HEK293 (cell line): ENCODE results near the gene HSD3B1.

Experiments
- CTCF ChIA-PET: fragments of 350-600 bp; formaldehyde crosslinking; extraction: SDS; loops from one replicate; lab custom pipeline; 2021; ENCODE audit warnings: antibody characterized with exemption; lab: Yijun Ruan, JAX
- POLR2A ChIA-PET: fragments of 300-600 bp; formaldehyde crosslinking; extraction: SDS; loops from one replicate; lab custom pipeline; 2020; ENCODE audit warnings: antibody characterized with exemption, inconsistent platforms; lab: Yijun Ruan, JAX
- H3K27ac ChIP-seq: fragments of 200-500 bp; sonication (Bioruptor generic); 2 replicates; pipeline ENCODE4 v1.5.1; 2014; ENCODE audit warnings: low read depth, low read length, control low read depth, inconsistent platforms; ENCODE audit errors: extremely low read depth
- H3K36me3 ChIP-seq, 2 experiments: fragments of 200-500 bp in 1 of 2; sonication (Bioruptor generic) in 1 of 2; 1 replicate in 1 of 2; 2 replicates in 1 of 2; pipeline ENCODE4 v1.5.1; 2014 to 2017; ENCODE audit warnings: inconsistent platforms in 2 of 2, low read length in 2 of 2; ENCODE audit not compliant: control insufficient read depth in 2 of 2, insufficient read depth in 1 of 2
- H3K4me1 ChIP-seq: fragments of 200-500 bp; sonication (Bioruptor generic); 2 replicates; pipeline ENCODE4 v1.5.1; 2014; ENCODE audit warnings: mild to moderate bottlenecking, low read length, inconsistent platforms; ENCODE audit not compliant: control insufficient read depth, insufficient read depth
- H3K4me3 ChIP-seq: 2 replicates; pipeline ENCODE4 v1.5.1; 2011; ENCODE audit warnings: low read depth, mild to moderate bottlenecking, control low read depth, low read length, moderate library complexity
- H3K9me3 ChIP-seq: fragments of 200-500 bp; sonication (Bioruptor generic); 2 replicates; pipeline ENCODE4 v1.5.1; 2014; ENCODE audit warnings: low read depth, low read length, inconsistent platforms; ENCODE audit not compliant: control insufficient read depth, insufficient read depth
- ATF2 ChIP-seq: fragments of 450-650 bp; formaldehyde crosslinking; IDR thresholded peaks from 2 replicates; pipeline ENCODE4 v1.5.1; 2016; ENCODE audit warnings: missing biosample characterization, missing genetic modification characterization, low read depth
- EGR2 ChIP-seq: fragments of 450-650 bp; formaldehyde crosslinking; IDR thresholded peaks from 2 replicates; pipeline ENCODE4 v1.5.1; 2016; ENCODE audit warnings: low read depth, missing biosample characterization, missing genetic modification characterization
- HIC1 ChIP-seq: fragments of 450-650 bp; formaldehyde crosslinking; IDR thresholded peaks from 2 replicates; pipeline ENCODE4 v1.5.1; 2016; ENCODE audit warnings: missing biosample characterization, missing genetic modification characterization
- RBAK ChIP-seq: fragments of 450-650 bp; formaldehyde crosslinking; IDR thresholded peaks from 2 replicates; pipeline ENCODE4 v1.5.1; 2016; ENCODE audit warnings: missing biosample characterization, missing genetic modification characterization
- SETDB1 ChIP-seq: IDR thresholded peaks from one replicate; pipeline ENCODE4 v1.6.1; 2017; ENCODE audit warnings: mild to moderate bottlenecking, low read length, moderate library complexity, mixed read lengths; ENCODE audit not compliant: insufficient read length
- ZBTB48 ChIP-seq: fragments of 450-650 bp; formaldehyde crosslinking; IDR thresholded peaks from 2 replicates; pipeline ENCODE4 v1.5.1; 2016; ENCODE audit warnings: missing biosample characterization, missing genetic modification characterization
- ZIC2 ChIP-seq: fragments of 450-650 bp; formaldehyde crosslinking; IDR thresholded peaks from 2 replicates; pipeline ENCODE4 v1.5.1; 2016; ENCODE audit warnings: missing biosample characterization, missing genetic modification characterization
- ZNF121 ChIP-seq: fragments of 450-650 bp; formaldehyde crosslinking; IDR thresholded peaks from 2 replicates; pipeline ENCODE4 v1.5.1; 2016; ENCODE audit warnings: missing biosample characterization, missing genetic modification characterization
- ZNF155 ChIP-seq: fragments of 450-650 bp; formaldehyde crosslinking; IDR thresholded peaks from 2 replicates; pipeline ENCODE4 v1.5.1; 2016; ENCODE audit warnings: missing biosample characterization, missing genetic modification characterization
- ZNF2 ChIP-seq: fragments of 450-650 bp; formaldehyde crosslinking; IDR thresholded peaks from 2 replicates; pipeline ENCODE4 v1.5.1; 2016; ENCODE audit warnings: missing biosample characterization, missing genetic modification characterization
- ZNF239 ChIP-seq: fragments of 450-650 bp; formaldehyde crosslinking; IDR thresholded peaks from 2 replicates; pipeline ENCODE4 v1.5.1; 2016; ENCODE audit warnings: missing biosample characterization, missing genetic modification characterization
- ZNF423 ChIP-seq: fragments of 450-650 bp; formaldehyde crosslinking; IDR thresholded peaks from 2 replicates; pipeline ENCODE4 v1.5.1; 2016; ENCODE audit warnings: missing biosample characterization, missing genetic modification characterization
- ZNF426 ChIP-seq: fragments of 450-650 bp; formaldehyde crosslinking; IDR thresholded peaks from 2 replicates; pipeline ENCODE4 v1.5.1; 2017; ENCODE audit warnings: missing biosample characterization, missing genetic modification characterization, mild to moderate bottlenecking, inconsistent platforms, moderate library complexity
- ZNF518A ChIP-seq: fragments of 450-650 bp; formaldehyde crosslinking; conservative IDR thresholded peaks from 2 replicates; pipeline ENCODE4 v1.5.1; 2016; ENCODE audit warnings: low read depth, missing biosample characterization, missing genetic modification characterization
- ZNF626 ChIP-seq: fragments of 450-650 bp; sonication (Bioruptor Pico); formaldehyde crosslinking; IDR thresholded peaks from 2 replicates; pipeline ENCODE4 v1.5.1; 2018; ENCODE audit warnings: missing biosample characterization, missing genetic modification characterization, inconsistent platforms
- ZNF670 ChIP-seq: fragments of 450-650 bp; formaldehyde crosslinking; IDR thresholded peaks from 2 replicates; pipeline ENCODE4 v1.5.1; 2016; ENCODE audit warnings: missing biosample characterization, missing genetic modification characterization, low read depth
- ZNF837 ChIP-seq: fragments of 450-650 bp; formaldehyde crosslinking; IDR thresholded peaks from 2 replicates; pipeline ENCODE4 v1.5.1; 2016; ENCODE audit warnings: missing biosample characterization, missing genetic modification characterization
- TF ChIP-seq, protein P1 (sequence below): IDR thresholded peaks from 2 replicates; pipeline ENCODE4 v1.6.1; 2011; ENCODE audit warnings: mild to moderate bottlenecking, low read depth, low read length, borderline replicate concordance

The HSD3B1 gene

DNA sequence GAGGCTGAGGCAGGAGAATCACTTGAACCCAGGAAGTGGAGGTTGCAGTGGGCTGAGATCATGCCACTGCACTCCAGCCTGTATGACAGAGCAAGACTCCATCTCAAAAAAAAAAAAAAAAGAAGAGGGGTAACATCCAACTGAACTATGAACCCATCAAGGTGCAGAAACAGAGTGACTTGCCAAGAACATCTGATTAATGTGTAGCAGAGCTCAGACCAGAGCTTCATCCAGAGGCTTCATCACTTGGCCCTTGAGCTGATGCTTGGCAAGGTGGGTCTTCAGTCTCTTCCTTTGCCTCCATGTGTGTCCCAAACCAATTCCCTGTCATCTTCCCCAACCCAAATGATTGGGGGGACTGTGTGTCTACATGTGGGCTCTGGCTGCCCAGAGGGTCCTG, 32.6 kb downstream of the HSD3B1 start:
- POLR2A ChIA-PET = no interaction called here
- CTCF ChIA-PET = no interaction called here

DNA sequence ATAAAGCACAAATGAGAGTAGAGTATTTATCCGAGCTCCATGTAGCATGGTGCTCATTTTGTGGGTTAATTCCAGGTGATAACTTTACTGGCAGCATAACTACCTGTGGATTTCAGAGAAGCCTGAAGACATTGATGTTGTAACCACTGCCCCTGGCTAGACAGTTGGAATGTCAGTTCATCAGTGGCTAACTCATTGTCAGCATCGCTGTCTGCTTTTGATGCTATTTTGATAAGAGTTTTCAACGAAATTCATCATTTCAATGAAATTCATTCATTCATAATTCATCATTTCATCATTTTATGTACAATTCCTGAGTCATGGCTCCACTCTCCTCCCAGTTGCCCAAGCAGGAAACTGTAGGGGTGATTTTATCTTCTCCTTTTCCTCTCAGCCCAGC, 34.4 kb downstream of the HSD3B1 start:
- CTCF ChIA-PET = interaction anchor here (0.5 to 1.1 kb wide), 2 partner anchors 33 to 544 kb away, joined by 3 to 4 read pairs; no protein-coding TSS in a partner anchor
- Histone ChIP-seq H3K4me3 (no peak overlapping the region), H3K4me1 (no peaks in the 10 kb centered on the region), H3K27ac (no peak overlapping the region), H3K36me3 (no peaks in the 10 kb centered on the region), H3K9me3 (no peaks in the 10 kb centered on the region)
- POLR2A ChIA-PET = no interaction called here
- TF ChIP-seq ZIC2 (tag by site-specific recombination) = no peak
- TF ChIP-seq ZNF121 = no peak
- no peak for TF ChIP-seq ZNF426 (tag by site-specific recombination)
- no peak for TF ChIP-seq EGR2
- no peak for TF ChIP-seq SETDB1
- no peak for TF ChIP-seq ZNF423 (tag by site-specific recombination)
- no peak for TF ChIP-seq ZNF518A (tag by site-specific recombination)
- TF ChIP-seq RBAK (tag by site-specific recombination) = no peak
- TF ChIP-seq, protein P1, sequence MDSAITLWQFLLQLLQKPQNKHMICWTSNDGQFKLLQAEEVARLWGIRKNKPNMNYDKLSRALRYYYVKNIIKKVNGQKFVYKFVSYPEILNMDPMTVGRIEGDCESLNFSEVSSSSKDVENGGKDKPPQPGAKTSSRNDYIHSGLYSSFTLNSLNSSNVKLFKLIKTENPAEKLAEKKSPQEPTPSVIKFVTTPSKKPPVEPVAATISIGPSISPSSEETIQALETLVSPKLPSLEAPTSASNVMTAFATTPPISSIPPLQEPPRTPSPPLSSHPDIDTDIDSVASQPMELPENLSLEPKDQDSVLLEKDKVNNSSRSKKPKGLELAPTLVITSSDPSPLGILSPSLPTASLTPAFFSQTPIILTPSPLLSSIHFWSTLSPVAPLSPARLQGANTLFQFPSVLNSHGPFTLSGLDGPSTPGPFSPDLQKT = no peak
- no peak for TF ChIP-seq ZBTB48 (tag by site-specific recombination)

More for the DNA sequence above, 32.6 kb downstream of the HSD3B1 start:
- Histone ChIP-seq H3K9me3 (no peaks in the 10 kb centered on the region), H3K27ac (no peak overlapping the region), H3K4me1 (no peaks in the 10 kb centered on the region), H3K36me3 (no peaks in the 10 kb centered on the region), H3K4me3 (no peak overlapping the region)
- TF ChIP-seq ZNF155 (tag by site-specific recombination) = no peak
- no peak for TF ChIP-seq ZNF837 (tag by site-specific recombination)
- TF ChIP-seq ATF2 (tag by site-specific recombination) = no peak
- TF ChIP-seq ZNF2 (tag by site-specific recombination) = no peak
- TF ChIP-seq ZNF670 = no peak

- Histone ChIP-seq H3K4me1 (no peaks in the 10 kb centered on the region), H3K27ac (no peak overlapping the region), H3K36me3 (no peaks in the 10 kb centered on the region), H3K4me3 (no peak overlapping the region), H3K9me3 (no peaks in the 10 kb centered on the region)
- CTCF ChIA-PET = interaction anchor here (0.8 to 1.9 kb wide), 2 partner anchors 11 kb away, joined by 3 to 5 read pairs; no protein-coding TSS in a partner anchor
- TF ChIP-seq HIC1 (tag by site-specific recombination) (no peak), ZNF626 (tag by site-specific recombination) (no peak), ZNF239 (no peak)
- POLR2A ChIA-PET = no interaction called here
Measured at GRCh38 chr1:119542492-119542946, 35.5 kb downstream of the HSD3B1 start.
